ENCODE results near the gene YAP1.

GRCh38 chr11:102121329-102121728, 11.1 kb downstream of the YAP1 start:
- TF ChIP-seq CEBPB (IDR thresholded peaks at IDR 0.05; ENCODE audit: low read depth, low read length) (peak; percentile 78), RAD21 (IDR thresholded peaks at IDR 0.05; ENCODE audit: low read length) (no peak), CTCF (conservative IDR thresholded peaks at IDR 0.05; ENCODE audit: low read depth, low read length) (no peak), POLR2A (IDR thresholded peaks at IDR 0.05; ENCODE audit: low read depth, low read length) (no peak), CHD1 (IDR thresholded peaks at IDR 0.05; ENCODE audit: low read depth, low read length) (no peak), MAZ (IDR thresholded peaks at IDR 0.05; ENCODE audit: borderline replicate concordance, low read depth, low read length) (no peak), FOS (IDR thresholded peaks at IDR 0.05; ENCODE audit: low read depth, low read length) (no peak)
